Hematopoietic multipotent progenitor cell (in vitro differentiated cells): ENCODE data around the gene COL18A1. TPM values are rescaled to one million over a fixed set of nuclear protein-coding genes. Genes with fewer than 3 reads are reported as not detected.

Experiments used
- DNase-seq, 3 donors: peaks; one replicate each; pipeline ENCODE4 v3.0.0-alpha.2; 2011 to 2015; ENCODE audit warnings: low read depth in 2 of 3, low spot score in 2 of 3
- total RNA-seq: library from RNA; depleted of rRNA; stranded (reverse); fragments of >200 nt; gene quantifications from one replicate; pipeline ENCODE4 v1.2.3, GENCODE V29; 2012

The COL18A1 gene
- total RNA-seq, 1 donor = 12.9 TPM

DNA sequence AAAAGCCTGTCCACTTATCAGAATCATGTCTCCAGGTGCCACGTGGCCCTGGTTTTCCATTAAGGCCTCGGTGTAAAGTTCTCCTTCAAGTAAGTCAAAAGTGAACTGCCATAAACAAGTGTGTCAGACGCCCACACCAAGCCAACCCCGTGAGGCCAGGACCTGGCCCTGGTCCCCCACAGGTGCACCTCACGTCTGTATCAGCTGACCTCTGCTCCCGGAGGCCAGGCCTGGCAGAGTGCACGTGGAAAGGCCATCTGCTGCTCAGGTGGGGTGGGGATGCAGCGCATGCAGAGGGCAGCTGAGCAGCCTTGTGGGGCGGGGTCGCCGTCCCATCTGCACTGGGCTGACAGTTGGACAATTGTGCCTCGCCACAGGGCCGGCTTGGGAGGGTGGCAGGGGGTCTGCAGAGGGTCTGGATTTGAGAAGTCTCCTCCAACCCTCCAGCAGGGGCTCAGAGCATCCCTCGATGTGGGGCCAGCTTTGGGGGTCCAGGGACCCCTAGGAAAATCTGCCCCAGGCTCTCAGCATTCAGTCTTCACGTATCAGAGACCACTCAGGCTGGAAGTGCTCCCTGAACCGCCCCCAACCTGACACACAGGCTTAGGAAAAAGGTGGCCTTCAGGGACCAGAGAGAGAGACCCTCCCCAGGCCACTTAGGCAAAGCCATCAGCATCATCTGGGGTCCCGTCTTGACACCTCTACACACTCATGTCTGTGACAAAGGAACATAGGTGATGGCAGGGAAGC is 134.3 kb downstream of the COL18A1 start:
- DNase-seq = no peak

DNA sequence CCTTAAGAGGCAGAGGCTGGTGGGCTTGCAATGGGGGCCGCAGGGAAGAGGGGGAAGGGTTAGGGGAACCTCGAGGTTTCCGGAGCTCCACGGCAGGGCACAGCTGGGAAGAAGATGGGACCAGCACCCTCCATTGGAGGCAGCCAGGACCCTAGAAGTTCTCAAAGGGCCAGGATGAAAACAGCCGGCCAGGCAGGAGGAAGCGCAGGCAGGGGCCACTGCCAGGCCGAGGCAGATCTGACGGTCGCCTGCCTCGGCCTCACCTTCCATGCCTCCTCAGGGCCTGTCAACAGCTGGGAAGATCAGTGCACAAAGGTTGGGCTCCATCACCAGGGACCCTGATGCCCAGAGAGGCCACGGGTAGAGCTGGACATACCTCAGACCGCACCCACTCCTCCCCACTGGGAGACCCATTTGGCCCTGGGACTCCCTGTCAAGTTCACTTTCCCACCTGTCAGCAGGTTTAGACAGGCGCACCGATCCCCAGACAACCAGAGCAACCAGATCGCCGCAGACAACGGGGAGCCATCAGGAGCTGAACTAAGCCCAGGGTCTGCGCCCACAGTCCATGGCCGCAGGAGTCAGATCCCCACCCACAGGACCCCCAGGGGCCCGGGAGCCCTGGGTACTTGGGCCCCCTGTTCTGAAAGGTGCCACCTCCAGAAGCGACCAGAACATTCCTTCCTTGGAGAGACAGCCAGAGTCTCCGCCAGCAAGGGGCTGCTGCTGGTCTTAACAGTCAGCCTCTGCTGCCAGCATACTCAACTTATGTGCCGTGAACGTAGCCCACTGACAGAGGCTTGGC is 135.0 kb downstream of the COL18A1 start:
- no peak for DNase-seq

- no peak for DNase-seq
Measured at GRCh38 chr21:45540601-45540970, 135.6 kb downstream of the COL18A1 start.

- peak in 2 of 3 donors; percentile 47 to 62 for DNase-seq
Measured at GRCh38 chr21:45541221-45542039, 136.5 kb downstream of the COL18A1 start.

DNA sequence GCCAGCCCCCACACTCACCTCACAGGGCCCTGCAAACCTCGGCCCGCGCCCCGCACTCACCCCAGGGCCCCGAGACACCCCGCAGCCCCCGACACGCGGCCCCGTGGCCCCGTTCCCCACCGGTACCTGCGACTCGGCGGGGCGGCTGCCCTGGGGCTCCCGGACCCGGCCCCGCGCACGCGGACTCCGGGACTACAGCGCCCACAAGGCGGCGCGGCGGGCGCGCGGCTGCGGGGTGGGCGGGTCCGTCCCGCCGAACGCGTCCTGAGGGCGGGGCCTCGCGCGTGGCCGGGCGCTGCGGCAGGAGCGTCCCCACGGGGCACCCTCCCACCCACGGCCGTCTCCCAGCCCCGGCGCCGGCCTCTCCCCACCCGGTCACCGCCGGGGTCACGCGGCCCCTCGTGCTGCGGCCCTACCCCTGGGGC is 137.3 kb downstream of the COL18A1 start, which contains the start of gene SLC19A1:
Gene SLC19A1 (minus strand): TSS at position 199 of the 425 bp plus-strand sequence. CDS start 4,481 bp downstream, outside the sequence.
- peak; percentile 56 to 70 (median 60) for DNase-seq

DNA sequence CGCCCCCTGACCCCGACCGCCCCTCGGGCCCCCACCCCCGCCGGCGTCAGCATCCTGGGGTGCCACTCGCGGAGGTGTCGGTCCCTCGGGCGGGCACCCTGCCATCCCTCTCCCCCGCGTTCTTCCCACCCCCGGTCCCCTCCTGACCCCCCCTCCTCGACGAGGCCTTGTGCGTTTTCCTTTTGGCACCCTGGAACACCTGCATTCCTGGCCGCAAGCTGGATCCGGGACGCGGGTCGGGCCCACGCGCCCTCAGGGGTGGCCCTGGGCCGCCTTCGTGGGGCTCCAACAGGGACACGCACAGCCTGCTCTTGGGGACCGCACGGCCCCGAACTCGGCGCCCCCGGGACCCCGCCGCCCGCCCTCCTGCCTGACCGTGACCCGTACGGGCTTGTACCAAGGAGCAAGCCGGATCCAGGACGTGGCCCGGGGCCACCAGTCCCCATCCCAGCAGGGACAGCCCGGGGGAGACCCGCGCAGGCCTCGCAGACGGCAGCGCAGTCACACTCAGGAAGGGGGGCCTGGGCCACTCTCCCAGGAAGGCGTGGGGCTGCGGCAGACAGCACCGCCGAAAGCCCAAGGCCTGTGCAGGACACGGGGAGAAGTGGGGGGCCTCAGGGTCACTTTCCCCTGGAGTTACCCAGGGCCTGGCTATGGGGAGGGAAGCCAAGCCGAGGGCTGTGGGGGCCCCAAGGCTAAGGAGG is 137.9 kb downstream of the COL18A1 start:
- peak in 1 of 3 donors; percentile 11 for DNase-seq

GRCh38 chr21:45543371-45543709 is 138.4 kb downstream of the COL18A1 start:
- no peak for DNase-seq

GRCh38 chr21:45543710-45544448 is 138.9 kb downstream of the COL18A1 start:
- DNase-seq = no peak

DNA sequence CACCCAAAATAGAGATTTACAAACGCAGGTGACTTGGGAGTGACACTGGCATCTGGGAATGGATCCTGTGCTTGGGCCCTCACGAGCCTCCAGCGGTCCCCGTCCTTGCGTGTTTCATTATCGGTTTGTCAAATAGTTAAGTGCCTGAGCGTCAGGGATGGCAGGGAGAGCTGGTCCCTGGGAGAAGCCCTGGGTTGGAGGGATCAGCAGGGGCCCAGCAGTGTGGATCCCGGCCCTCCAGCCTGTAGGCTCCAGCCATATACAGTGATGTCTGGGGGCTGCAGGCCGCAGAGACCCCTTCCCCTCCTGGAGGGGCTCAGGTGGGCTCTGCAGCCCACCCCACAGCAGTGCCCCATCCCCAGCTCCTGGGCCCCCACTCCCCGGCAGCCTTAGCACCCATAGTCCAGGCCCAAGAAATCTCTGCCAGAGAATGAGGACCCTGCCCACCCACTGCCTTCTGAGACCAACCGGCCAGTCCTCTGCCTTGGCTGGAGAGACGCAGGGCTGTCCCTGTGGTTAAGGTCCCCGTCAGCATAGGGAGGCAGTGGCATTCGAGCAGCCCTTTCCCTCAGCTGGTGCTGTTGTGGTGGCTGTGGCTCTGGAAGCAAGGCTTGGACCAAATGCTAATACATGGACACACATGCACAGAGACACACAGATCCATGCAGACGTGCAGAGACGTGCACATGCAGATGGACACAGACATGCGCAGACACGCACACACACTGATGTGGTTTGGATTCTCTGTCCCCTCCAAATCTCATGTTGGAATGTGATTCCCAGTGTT is 139.7 kb downstream of the COL18A1 start:
- no peak for DNase-seq

DNA sequence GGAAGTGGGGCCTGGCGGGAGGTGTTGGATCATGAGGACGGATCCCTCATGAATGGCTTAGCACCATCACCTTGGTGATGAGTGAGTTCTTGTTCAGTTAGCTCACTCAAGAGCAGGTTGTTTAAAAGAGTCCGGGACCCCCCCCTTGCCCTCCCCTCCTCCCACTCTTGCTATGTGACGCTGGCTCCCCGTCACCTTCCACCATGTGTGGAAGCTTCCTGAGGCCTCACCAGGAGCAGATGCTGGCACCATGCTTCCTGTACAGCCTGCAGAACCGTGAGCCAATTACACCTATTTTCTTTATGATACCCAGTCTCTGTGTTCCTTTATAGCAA is 140.2 kb downstream of the COL18A1 start:
- DNase-seq = no peak

DNA sequence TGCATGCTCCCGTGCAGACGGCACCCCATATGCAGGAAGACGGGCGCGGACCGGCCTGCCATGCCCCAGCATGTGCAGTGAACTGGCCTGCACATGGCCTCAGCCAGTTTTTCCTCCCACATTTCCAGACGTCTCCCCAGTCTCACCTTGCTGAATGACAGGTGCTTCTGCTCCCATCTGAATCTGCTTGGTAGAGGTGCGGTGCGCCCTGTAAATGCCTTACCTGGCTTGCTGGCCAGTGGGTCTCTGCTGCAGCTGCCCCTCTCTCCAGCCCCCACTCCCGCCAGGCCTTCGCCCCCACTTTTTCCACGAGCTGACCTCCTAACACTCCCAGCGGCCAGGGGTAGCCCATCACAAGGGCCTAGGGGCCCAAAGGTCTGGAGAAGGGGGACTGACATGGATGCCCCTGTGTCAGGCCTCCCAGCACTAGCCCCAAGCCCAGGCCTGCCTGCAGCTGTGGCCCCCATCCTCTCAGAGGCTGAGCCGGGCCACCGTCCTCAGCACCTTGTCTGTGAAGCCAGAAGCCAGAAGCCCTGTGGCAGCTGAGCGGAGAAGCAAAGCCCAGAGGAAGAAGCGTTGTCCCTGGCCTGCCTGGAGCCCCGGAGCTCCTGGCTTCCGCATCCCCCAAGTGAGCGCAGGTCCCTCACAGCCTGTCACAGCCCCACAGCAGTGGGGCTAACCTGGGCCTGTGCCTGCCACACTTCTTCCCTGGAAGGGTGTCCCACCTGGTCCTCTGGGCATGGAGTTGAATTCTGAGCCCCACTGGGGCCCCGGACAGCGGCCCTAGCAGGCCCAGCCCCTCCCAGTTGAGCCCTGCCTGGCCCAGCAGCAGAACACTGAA is 140.9 kb downstream of the COL18A1 start:
- DNase-seq = no peak

DNA sequence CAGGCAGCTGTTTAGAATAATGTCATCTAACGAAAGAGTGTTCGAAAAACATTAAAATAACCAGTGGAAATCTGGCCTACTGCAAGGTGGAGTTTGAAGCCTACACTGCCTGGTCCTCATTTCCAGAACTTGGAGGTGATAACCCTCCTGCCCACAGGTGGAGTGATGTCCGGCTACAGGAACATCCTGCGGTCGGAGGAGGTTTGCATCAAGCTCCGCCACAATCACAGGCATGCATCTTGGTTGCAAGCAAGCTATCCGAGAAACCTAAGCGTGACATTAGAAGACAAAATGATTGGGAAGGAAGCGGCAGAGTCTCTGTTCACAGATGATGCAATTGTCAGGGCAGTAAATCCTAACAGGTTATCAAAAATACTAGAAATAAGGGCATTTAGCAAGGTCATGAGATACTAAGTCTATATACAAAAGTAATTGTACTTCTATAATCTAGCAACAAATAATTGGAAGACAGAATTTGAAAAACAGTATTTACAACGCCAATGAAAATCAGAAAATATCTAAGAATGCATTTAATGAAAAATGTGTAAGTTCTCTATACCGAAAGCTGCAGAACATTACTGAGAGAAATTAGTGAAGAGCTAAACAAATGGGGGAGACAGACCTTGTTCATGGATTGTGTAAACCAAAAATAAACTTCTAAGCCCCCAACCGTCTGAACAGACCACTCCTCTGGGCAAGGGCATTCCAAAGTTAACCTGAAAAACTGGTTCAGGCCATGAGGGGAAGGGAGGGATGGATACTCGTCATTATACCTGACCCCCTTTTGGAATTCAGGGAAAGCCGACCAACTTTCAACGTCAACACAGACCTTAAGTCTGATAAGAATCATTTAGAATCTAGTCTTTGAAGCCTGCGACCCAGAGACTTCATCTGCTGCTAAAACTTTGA is 141.9 kb downstream of the COL18A1 start:
- DNase-seq = no peak

GRCh38 chr21:45547545-45547900 is 142.6 kb downstream of the COL18A1 start:
- no peak for DNase-seq

GRCh38 chr21:45548711-45549491 is 143.9 kb downstream of the COL18A1 start:
- DNase-seq = no peak

DNA sequence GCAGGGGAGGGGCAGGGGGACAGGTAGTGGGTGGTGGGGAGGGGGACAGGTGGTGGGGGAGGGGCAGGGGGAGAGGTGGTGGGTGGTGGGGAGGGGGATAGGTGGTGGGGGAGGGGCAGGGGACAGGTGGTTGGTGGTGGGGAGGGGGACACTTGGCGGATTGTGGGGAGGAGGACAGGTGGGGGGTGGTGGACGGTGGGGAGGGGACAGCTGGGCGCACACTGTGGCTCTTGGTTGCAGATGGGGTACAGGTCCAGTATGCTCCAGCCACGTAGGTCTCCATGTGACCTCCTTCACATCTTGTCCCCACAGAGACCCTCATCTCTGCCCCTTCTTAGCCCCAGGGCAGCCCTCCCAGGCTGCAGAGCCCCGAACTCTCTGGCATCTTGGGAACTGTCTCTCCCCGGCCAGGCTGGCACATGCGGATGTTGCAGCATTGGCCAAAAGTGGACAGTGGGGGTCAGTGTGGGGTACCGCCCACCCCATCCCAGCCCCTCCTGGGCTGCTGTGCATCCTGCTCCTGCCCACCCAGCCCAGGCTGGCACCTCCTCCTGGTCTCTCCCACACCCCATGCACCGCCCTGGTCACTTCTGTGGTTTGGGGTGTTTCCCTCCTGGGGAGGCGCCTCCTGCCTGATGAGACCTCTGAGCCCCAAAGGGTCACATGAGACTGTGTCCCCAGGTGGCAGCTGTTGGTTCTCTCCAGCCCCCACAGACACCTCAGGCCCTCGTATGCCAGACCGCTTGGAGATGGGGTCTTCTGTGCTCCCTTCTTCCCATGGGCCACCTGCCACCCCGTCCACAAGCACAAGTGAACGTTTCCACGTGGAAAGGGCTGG is 144.9 kb downstream of the COL18A1 start:
- no peak for DNase-seq
